Aorta (tissue), 5 donors: ENCODE results near the gene SLC17A6. TPM values are rescaled to one million over a fixed set of nuclear protein-coding genes. Genes with fewer than 3 reads are reported as not detected.

ENCODE experiments used
- ATAC-seq: fragments of 200-7000 bp; cut with Tn5 transposase; one replicate; pipeline ENCODE4 v1.9.1; 2022; ENCODE audit warnings: moderate library complexity; ENCODE audit not compliant: low FRiP score
- DNase-seq, 2 donors: peaks; one replicate each; pipeline ENCODE4 v3.0.0-alpha.2; 2020
- H3K27ac ChIP-seq, 2 donors: one replicate each; pipeline ENCODE4 v1.5.1; 2013; ENCODE audit warnings: low read length in 2 of 2, mild to moderate bottlenecking in 2 of 2, moderate library complexity in 2 of 2, control low read depth in 1 of 2, inconsistent platforms in 1 of 2, low read depth in 1 of 2
- H3K27me3 ChIP-seq, 2 donors: one replicate each; pipeline ENCODE4 v1.6.1; 2013; ENCODE audit warnings: control low read depth in 1 of 2, low read length in 1 of 2, mild to moderate bottlenecking in 1 of 2, moderate library complexity in 1 of 2; ENCODE audit not compliant: insufficient read depth in 2 of 2, control insufficient read depth in 1 of 2
- H3K36me3 ChIP-seq, 2 donors: one replicate each; pipeline ENCODE4 v1.6.1; 2013; ENCODE audit warnings: control low read depth in 1 of 2, low read length in 1 of 2, mild to moderate bottlenecking in 1 of 2; ENCODE audit not compliant: insufficient read depth in 2 of 2, control insufficient read depth in 1 of 2
- H3K4me1 ChIP-seq, 2 donors: one replicate each; pipeline ENCODE4 v1.6.1; 2013; ENCODE audit warnings: low read length in 2 of 2, control low read depth in 1 of 2, mild to moderate bottlenecking in 1 of 2, moderate library complexity in 1 of 2; ENCODE audit not compliant: insufficient read depth in 2 of 2, control insufficient read depth in 1 of 2
- H3K4me3 ChIP-seq, 2 donors: one replicate each; pipeline ENCODE4 v1.5.1; 2013; ENCODE audit warnings: low read length in 2 of 2, control low read depth in 1 of 2, mild to moderate bottlenecking in 1 of 2
- H3K9me3 ChIP-seq: one replicate; pipeline ENCODE4 v1.6.1; 2013; ENCODE audit warnings: mild to moderate bottlenecking, low read length; ENCODE audit not compliant: control insufficient read depth
- WGBS, 2 donors: extraction: QIAGEN DNeasy Blood & Tissue Kit; methylation state at CpG; one replicate each; pipeline ENCODE4 v1.1.7; 2013; 5-methylcytosine and 5-hydroxymethylcytosine counted together
- intact Hi-C, 2 donors: fragments of 100-400 bp; cut with DNase I; formaldehyde crosslinking; loops; one replicate each; pipeline versions ENCODE4 v1.14.2 to v1.15.0; 2022
- long read RNA-seq, 2 donors: library from polyadenylated mRNA; unstranded; transcript quantifications; one replicate each; pipeline ENCODE4 v2.0.0, GENCODE V29; 2020 to 2021
- polyA plus RNA-seq, 2 donors: library from polyadenylated mRNA; stranded (reverse); fragments of 200-250 nt; gene quantifications; one replicate each; pipeline ENCODE4 v1.2.3, GENCODE V29; 2013
- total RNA-seq, 2 donors: library from RNA; stranded (reverse); fragmentation: NEBNext Ultra II Directional; extraction: Animal tissue kit (Norgen Biotek cat#: 25700); gene quantifications; one replicate each; pipeline ENCODE4 v1.2.1, GENCODE V29; 2021
- donor health status: healthy with polysubstance abuse.
- donor health status: Bipolar disorder and iron deficiency.
- donor health status: DM: no; HTN: no; CAD: no.
- donor health status: DM: no; HTN: no; CAD: no.
- donor health status: DM: yes; HTN: yes; CAD: no.

The SLC17A6 gene
- total RNA-seq, result not detected
- not detected for polyA plus RNA-seq
- long read RNA-seq, donor 1, result 0 reads
- long read RNA-seq, donor 2, result 0 reads

- no peak for ATAC-seq
These were observed at the start of gene SLC17A6 for GRCh38 chr11:22337596-22338485. TSS of gene SLC17A6 (plus strand) at chr11:22338381. CDS start at chr11:22338534, 153 bp downstream.

DNA sequence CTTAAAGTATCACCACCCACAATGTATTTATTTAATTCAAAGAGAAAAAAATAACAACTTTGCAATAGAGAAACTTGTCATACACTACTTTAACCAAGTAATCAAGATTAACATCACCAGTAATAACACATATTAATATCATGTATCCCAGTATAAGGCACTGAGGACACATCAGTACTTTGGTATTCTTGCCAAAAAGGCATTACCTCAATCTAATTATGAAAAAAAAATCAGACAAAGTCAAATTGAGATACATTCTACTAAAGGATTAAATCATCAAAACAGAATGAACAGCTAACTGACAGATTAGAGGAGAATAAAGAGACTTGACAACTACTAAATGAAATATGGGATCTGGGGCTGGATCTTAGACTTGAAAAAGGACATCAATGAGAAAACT, 35.8 kb upstream of the SLC17A6 start:
- H3K36me3 ChIP-seq, result no peaks in the 10 kb centered on the region
- no peaks in the 10 kb centered on the region for H3K27me3 ChIP-seq
- no peaks in the 10 kb centered on the region for H3K4me1 ChIP-seq
- H3K4me3 ChIP-seq, result no peak overlapping the region
- no peaks in the 10 kb centered on the region for H3K9me3 ChIP-seq
- no peak overlapping the region for H3K27ac ChIP-seq
- intact Hi-C loops, result loop anchor here (10.0 kb wide), 3 partner anchors 138 to 1658 kb away; no protein-coding TSS in a partner anchor
- ATAC-seq, result no peak
- no peak for DNase-seq

More at GRCh38 chr11:22337596-22338485, at the start of gene SLC17A6:
- DNase-seq, result no peak
- 2% methylated on average over 28 of the region's 28 CpGs for WGBS, 2 donors
- intact Hi-C loops, result loop anchor here in 1 of 2 donors (10.0 kb wide), 1 partner anchor 447 kb away; no protein-coding TSS in a partner anchor
- Histone ChIP-seq H3K27ac (no peak within 1 kb of the TSS), H3K4me3 (no peak within 1 kb of the TSS), H3K9me3 (peaks cover 4% of the 10 kb centered on the region), H3K27me3 (no peaks in the 10 kb centered on the region), H3K36me3 (no peaks in the 10 kb centered on the region), H3K4me1 (no peaks in the 10 kb centered on the region)

- Histone ChIP-seq H3K27me3 (no peaks in the 10 kb centered on the region), H3K4me1 (no peaks in the 10 kb centered on the region), H3K27ac (no peak overlapping the region), H3K4me3 (no peak overlapping the region), H3K36me3 (no peaks in the 10 kb centered on the region), H3K9me3 (no peaks in the 10 kb centered on the region)
- 43 to 47% methylated on average over 5 of the region's 5 CpGs for WGBS, 2 donors
- ATAC-seq (no peak), DNase-seq (no peak)
- intact Hi-C loops, result loop anchor here (10.0 kb wide), 3 partner anchors 140 to 1660 kb away; no protein-coding TSS in a partner anchor
These were observed 33.7 kb upstream of the SLC17A6 start for GRCh38 chr11:22304337-22304961.

DNA sequence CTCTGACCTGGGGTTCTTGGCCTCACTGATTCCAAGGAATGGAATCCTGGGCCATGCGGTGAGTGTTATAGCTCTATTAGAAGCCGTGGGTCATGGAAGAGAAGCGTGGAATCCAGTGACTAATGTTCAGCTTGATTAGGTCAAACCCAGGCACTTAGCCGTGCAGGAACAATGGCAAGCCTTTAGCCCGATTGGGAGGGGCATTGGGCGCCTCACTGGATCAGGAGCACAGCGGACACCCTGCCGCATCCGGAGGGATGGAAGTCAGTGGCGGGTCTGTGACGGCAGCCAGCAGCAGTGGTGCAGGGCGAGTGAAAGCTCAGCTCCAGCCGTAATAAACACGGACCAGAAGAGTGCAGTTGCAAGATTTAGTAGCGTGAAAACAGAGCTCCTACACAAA, 20.5 kb upstream of the SLC17A6 start:
- H3K36me3 ChIP-seq, result no peaks in the 10 kb centered on the region
- intact Hi-C loops, result no loop called here
- no peak overlapping the region for H3K27ac ChIP-seq
- H3K4me1 ChIP-seq, result no peaks in the 10 kb centered on the region
- no peak overlapping the region for H3K4me3 ChIP-seq
- H3K9me3 ChIP-seq, result no peaks in the 10 kb centered on the region
- H3K27me3 ChIP-seq, result no peaks in the 10 kb centered on the region
- WGBS, 2 donors, result 85 to 91% methylated on average over 15 of the region's 15 CpGs
- DNase-seq (no peak), ATAC-seq (no peak)

DNA sequence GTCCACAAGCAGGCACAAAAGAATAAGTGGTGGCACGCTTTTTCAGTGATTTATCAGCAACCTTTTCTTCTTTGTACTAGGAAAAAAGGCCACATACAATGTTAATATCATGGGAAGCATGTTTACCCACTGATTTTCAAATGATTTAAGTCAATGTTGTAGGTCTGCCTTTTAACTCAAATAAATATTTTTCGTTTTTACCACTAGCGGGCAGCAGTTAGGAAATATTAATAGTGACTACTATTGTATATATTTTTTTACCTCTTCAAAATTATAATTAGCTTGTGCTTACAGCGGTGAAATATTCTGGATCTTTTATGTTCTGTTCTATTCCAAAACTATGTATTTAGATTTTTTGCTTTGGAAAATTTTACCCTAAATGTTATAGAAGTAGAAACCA, 6.4 kb upstream of the SLC17A6 start:
- no peaks in the 10 kb centered on the region for H3K27me3 ChIP-seq
- no peaks in the 10 kb centered on the region for H3K9me3 ChIP-seq
- no peak for ATAC-seq
- H3K4me1 ChIP-seq, result no peaks in the 10 kb centered on the region
- intact Hi-C loops, result loop anchor here (5.0 to 10.0 kb wide), 2 partner anchors 453 to 456 kb away; no protein-coding TSS in a partner anchor
- no peak overlapping the region for H3K27ac ChIP-seq
- 46 to 53% methylated on average over 4 of the region's 4 CpGs for WGBS, 2 donors
- H3K36me3 ChIP-seq, result no peaks in the 10 kb centered on the region
- no peak overlapping the region for H3K4me3 ChIP-seq
- DNase-seq, result no peak

DNA sequence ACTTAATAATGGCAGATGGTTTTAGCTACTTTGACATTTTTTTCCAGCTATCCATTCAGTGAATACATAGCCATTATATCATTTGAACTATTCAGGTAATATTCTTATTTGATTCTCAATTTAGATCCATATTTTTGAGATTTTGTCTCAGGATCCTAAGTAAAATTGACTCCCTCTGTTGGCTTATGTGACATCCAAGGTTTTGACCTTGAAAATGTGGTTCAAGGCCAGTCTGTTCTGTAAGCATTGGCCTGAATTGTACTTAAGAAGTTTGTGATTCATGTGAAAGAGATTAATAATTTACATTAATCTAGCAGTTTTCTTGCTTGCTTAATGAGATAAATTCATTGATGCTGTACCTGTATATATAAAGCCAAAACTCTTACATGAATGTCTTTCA, 1.6 kb upstream of the SLC17A6 start:
- ATAC-seq, result no peak
- no peaks in the 10 kb centered on the region for H3K36me3 ChIP-seq
- H3K27me3 ChIP-seq, result no peaks in the 10 kb centered on the region
- H3K4me1 ChIP-seq, result no peaks in the 10 kb centered on the region
- H3K27ac ChIP-seq, result no peak overlapping the region
- H3K9me3 ChIP-seq, result peaks cover 4% of the 10 kb centered on the region
- DNase-seq, result no peak
- H3K4me3 ChIP-seq, result no peak overlapping the region
- intact Hi-C loops, result loop anchor here in 1 of 2 donors (10.0 kb wide), 1 partner anchor 448 kb away; no protein-coding TSS in a partner anchor

GRCh38 chr11:22339611-22340010, 1.4 kb downstream of the SLC17A6 start:
- Histone ChIP-seq H3K9me3 (peaks cover 4% of the 10 kb centered on the region), H3K27ac (no peak overlapping the region), H3K4me1 (no peaks in the 10 kb centered on the region), H3K36me3 (no peaks in the 10 kb centered on the region), H3K4me3 (no peak overlapping the region), H3K27me3 (no peaks in the 10 kb centered on the region)
- DNase-seq (no peak), ATAC-seq (no peak)
- 9 to 11% methylated on average over 9 of the region's 9 CpGs for WGBS, 2 donors
- intact Hi-C loops, result loop anchor here in 1 of 2 donors (10.0 kb wide), 1 partner anchor 445 kb away; no protein-coding TSS in a partner anchor

DNA sequence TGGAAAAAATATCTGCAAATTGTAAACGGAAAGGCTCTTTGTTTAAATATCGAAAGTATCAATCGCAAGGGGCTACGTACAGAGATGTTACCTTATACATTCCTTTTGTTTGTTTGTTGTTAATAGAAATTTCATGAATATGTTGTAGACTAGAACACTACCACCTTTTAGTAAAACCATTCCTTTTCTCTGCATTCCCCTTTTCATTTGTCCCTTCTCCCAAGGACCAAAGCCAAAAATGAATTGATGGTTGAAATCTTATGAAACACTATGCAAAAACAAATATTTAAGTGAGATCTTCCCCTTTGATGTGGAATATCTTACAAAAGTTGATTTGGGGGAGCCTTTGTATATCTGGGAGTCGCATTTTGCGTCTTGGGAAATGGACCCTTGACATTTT, 2.1 kb downstream of the SLC17A6 start:
- H3K27me3 ChIP-seq, result no peaks in the 10 kb centered on the region
- DNase-seq (no peak), ATAC-seq (no peak)
- H3K4me1 ChIP-seq, result no peaks in the 10 kb centered on the region
- intact Hi-C loops, result no loop called here
- no peak overlapping the region for H3K27ac ChIP-seq
- H3K4me3 ChIP-seq, result no peak overlapping the region
- peaks cover 4% of the 10 kb centered on the region for H3K9me3 ChIP-seq
- WGBS, 2 donors, result 21 to 26% methylated on average over 6 of the region's 6 CpGs
- H3K36me3 ChIP-seq, result no peaks in the 10 kb centered on the region
